ENCODE data around the gene JMJD4. TPM values are rescaled to one million over a fixed set of nuclear protein-coding genes. Genes with fewer than 3 reads are reported as not detected.

The JMJD4 gene
- total RNA-seq, 1 donor from 2014 or later = 26.6 TPM

GRCh38 chr1:227756172-227756959 lies 21.3 kb upstream of the JMJD4 start:
- Mint-ChIP-seq H3K9me3 (ENCODE audit: unreplicated experiment) (peaks cover 6% of the 10 kb centered on the region), H3K4me3 (ENCODE audit: unreplicated experiment) (no peak overlapping the region), H3K27me3 (ENCODE audit: unreplicated experiment) (peaks cover 2% of the 10 kb centered on the region), H3K36me3 (ENCODE audit: unreplicated experiment) (no peaks in the 10 kb centered on the region), H3K4me1 (ENCODE audit: low read depth, unreplicated experiment) (peaks cover 30% of the 10 kb centered on the region), H3K27ac (ENCODE audit: unreplicated experiment) (no peak overlapping the region)
- DNase-seq = no peak
- TF ChIP-seq CTCF (IDR thresholded peaks at IDR 0.05; ENCODE audit: partially characterized antibody, unreplicated experiment) = no peak

GRCh38 chr1:227754958-227755357 lies 19.9 kb upstream of the JMJD4 start:
- H3K27ac Mint-ChIP-seq (ENCODE audit: unreplicated experiment) = no peak overlapping the region
- no peak for DNase-seq
- H3K27me3 Mint-ChIP-seq (ENCODE audit: unreplicated experiment) = peaks cover 2% of the 10 kb centered on the region
- no peak overlapping the region for H3K4me3 Mint-ChIP-seq (ENCODE audit: unreplicated experiment)
- TF ChIP-seq CTCF (IDR thresholded peaks at IDR 0.05; ENCODE audit: partially characterized antibody, unreplicated experiment) = no peak
- no peaks in the 10 kb centered on the region for H3K36me3 Mint-ChIP-seq (ENCODE audit: unreplicated experiment)
- peaks cover 3% of the 10 kb centered on the region for H3K9me3 Mint-ChIP-seq (ENCODE audit: unreplicated experiment)
- peaks cover 25% of the 10 kb centered on the region for H3K4me1 Mint-ChIP-seq (ENCODE audit: low read depth, unreplicated experiment)

GRCh38 chr1:227753999-227754711 lies 19.1 kb upstream of the JMJD4 start:
- Mint-ChIP-seq H3K27ac (ENCODE audit: unreplicated experiment) (peak overlapping the region; percentile 17), H3K9me3 (ENCODE audit: unreplicated experiment) (peaks cover 3% of the 10 kb centered on the region), H3K4me1 (ENCODE audit: low read depth, unreplicated experiment) (peaks cover 21% of the 10 kb centered on the region), H3K27me3 (ENCODE audit: unreplicated experiment) (peaks cover 4% of the 10 kb centered on the region), H3K36me3 (ENCODE audit: unreplicated experiment) (no peaks in the 10 kb centered on the region), H3K4me3 (ENCODE audit: unreplicated experiment) (peak overlapping the region; percentile 5)
- no peak for TF ChIP-seq CTCF (IDR thresholded peaks at IDR 0.05; ENCODE audit: partially characterized antibody, unreplicated experiment)
- DNase-seq = no peak

GRCh38 chr1:227749916-227750710 lies 15.0 kb upstream of the JMJD4 start:
- Mint-ChIP-seq H3K27ac (ENCODE audit: unreplicated experiment) (no peak overlapping the region), H3K27me3 (ENCODE audit: unreplicated experiment) (peaks cover 8% of the 10 kb centered on the region), H3K4me3 (ENCODE audit: unreplicated experiment) (no peak overlapping the region), H3K9me3 (ENCODE audit: unreplicated experiment) (peaks cover 4% of the 10 kb centered on the region), H3K4me1 (ENCODE audit: low read depth, unreplicated experiment) (peaks cover 16% of the 10 kb centered on the region), H3K36me3 (ENCODE audit: unreplicated experiment) (no peaks in the 10 kb centered on the region)
- TF ChIP-seq CTCF (IDR thresholded peaks at IDR 0.05; ENCODE audit: partially characterized antibody, unreplicated experiment) = no peak
- DNase-seq = no peak

Data from glutamatergic neuron (in vitro differentiated cells).